ENCODE data around the gene P3R3URF. TPM values are rescaled to one million over a fixed set of nuclear protein-coding genes. Genes with fewer than 3 reads are reported as not detected.
A peak's percentile ranks its signal among the peaks of the same experiment; 100 is the strongest.

Gene P3R3URF
- total RNA-seq, 1 donor from 2014 or later = not detected

- Mint-ChIP-seq H3K27ac (no peak overlapping the region), H3K4me3 (ENCODE audit: low read depth) (no peak overlapping the region), H3K4me1 (ENCODE audit: low read depth) (no peaks in the 10 kb centered on the region), H3K9me3 (no peaks in the 10 kb centered on the region), H3K36me3 (ENCODE audit: low read depth) (no peaks in the 10 kb centered on the region), H3K27me3 (ENCODE audit: low read depth) (peaks cover 12% of the 10 kb centered on the region)
- no peak for DNase-seq (ENCODE audit: low spot score)
- intact Hi-C loops (cut with micrococcal nuclease) = no loop called here
These were observed 1.0 kb downstream of the P3R3URF start for GRCh38 chr1:46175243-46175642.

DNA sequence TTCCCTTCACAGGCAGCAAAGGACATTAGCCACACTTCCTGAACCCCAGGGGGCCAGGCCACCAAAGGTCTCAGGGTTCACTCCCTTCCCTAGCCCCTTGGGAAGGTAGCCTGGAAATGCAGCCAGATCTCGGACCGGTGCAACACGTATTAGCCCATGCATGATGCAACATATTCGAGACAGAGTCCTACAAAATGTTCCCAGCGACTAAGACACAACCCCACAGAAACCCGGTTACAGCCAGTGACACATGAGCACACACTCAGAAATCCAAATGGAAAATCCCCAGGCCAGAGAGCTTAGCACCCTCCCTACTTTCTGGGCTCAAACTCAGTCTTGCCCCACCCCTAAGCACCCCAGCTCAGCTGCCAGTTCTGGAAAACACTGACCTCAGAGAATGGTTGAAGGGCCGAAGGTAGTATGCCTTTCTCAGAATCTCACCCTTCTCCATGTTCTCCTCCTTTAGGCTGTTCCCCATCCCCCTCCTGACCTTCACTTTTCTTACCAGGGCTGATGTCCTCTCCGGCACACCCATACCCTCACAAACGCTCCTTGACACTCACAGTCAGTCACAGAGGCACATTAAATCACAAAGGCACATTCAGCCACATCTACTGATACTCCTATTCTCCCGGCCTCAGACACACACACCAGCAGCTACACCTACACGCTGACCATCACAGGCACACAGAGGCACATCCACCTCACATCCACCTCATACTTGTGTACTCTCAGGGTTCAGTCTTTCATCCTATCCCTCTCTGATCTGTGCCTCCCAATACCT, 1.6 kb downstream of the P3R3URF start, which contains the start of gene TSPAN1:
TSS of gene TSPAN1 (plus strand) at position 640 of the 784 bp plus-strand sequence. CDS start 6,021 bp downstream, outside the sequence.
- Mint-ChIP-seq H3K9me3 (no peaks in the 10 kb centered on the region), H3K36me3 (ENCODE audit: low read depth) (no peaks in the 10 kb centered on the region), H3K4me1 (ENCODE audit: low read depth) (no peaks in the 10 kb centered on the region), H3K27me3 (ENCODE audit: low read depth) (peaks cover 14% of the 10 kb centered on the region), H3K27ac (no peak within 1 kb of the TSS), H3K4me3 (ENCODE audit: low read depth) (no peak within 1 kb of the TSS)
- intact Hi-C loops (cut with micrococcal nuclease) = no loop called here
- no peak for DNase-seq (ENCODE audit: low spot score)

DNA sequence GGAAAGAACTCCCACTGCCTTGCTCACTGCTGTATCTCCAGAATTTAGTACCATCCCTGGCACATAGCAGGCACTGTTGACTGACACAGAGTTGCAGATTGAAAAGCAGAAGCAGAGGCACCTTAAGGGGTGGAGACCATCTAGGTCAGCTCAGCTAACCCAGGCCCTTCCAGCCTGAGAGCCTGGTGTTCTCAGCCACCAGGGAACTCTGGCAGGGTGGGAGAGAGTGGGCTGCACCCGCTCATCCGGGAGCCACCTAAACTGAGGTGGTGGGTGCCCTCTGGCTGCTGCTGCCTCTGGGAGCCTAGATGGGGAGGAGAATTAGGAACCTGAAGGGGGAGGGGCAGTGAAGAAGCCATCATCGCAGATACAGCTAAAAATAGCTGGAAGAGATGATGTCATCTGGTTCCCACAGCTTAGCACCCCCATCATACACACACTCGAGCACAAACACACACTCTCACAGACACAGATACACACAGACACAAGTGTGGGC, 2.9 kb downstream of the P3R3URF start:
- Mint-ChIP-seq H3K4me1 (ENCODE audit: low read depth) (no peaks in the 10 kb centered on the region), H3K4me3 (ENCODE audit: low read depth) (no peak overlapping the region), H3K27ac (no peak overlapping the region), H3K36me3 (ENCODE audit: low read depth) (no peaks in the 10 kb centered on the region), H3K27me3 (ENCODE audit: low read depth) (peaks cover 22% of the 10 kb centered on the region), H3K9me3 (no peaks in the 10 kb centered on the region)
- intact Hi-C loops (cut with micrococcal nuclease) = no loop called here
- DNase-seq (ENCODE audit: low spot score) = no peak

DNA sequence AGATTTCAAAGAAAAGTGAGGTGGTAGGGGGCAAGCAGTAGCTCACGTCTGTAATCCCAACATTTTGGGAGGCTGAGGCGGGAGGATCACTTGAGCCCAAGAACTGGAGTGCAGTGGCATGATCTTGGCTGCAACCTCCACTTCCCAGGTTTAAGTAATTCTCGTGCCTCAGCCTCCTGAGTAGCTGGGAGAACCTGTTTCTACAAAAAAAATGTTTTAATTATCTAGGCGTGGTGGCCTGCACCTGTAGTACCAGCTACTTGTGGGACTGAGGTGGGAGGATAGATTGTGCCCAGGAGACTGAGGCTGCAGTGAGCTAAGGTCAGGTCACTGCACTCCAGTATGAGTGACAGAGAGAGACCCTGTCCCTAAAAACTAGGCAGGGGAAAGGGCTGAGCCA, 4.0 kb downstream of the P3R3URF start:
- Mint-ChIP-seq H3K36me3 (ENCODE audit: low read depth) (no peaks in the 10 kb centered on the region), H3K27me3 (ENCODE audit: low read depth) (peaks cover 27% of the 10 kb centered on the region), H3K9me3 (no peaks in the 10 kb centered on the region), H3K4me3 (ENCODE audit: low read depth) (no peak overlapping the region), H3K4me1 (ENCODE audit: low read depth) (peaks cover 3% of the 10 kb centered on the region), H3K27ac (no peak overlapping the region)
- DNase-seq (ENCODE audit: low spot score) = no peak
- intact Hi-C loops (cut with micrococcal nuclease) = no loop called here

- Mint-ChIP-seq H3K4me3 (ENCODE audit: low read depth) (no peak overlapping the region), H3K27me3 (ENCODE audit: low read depth) (peaks cover 26% of the 10 kb centered on the region), H3K27ac (no peak overlapping the region), H3K36me3 (ENCODE audit: low read depth) (no peaks in the 10 kb centered on the region), H3K4me1 (ENCODE audit: low read depth) (peaks cover 7% of the 10 kb centered on the region), H3K9me3 (no peaks in the 10 kb centered on the region)
- DNase-seq (ENCODE audit: low spot score) = no peak
- intact Hi-C loops (cut with micrococcal nuclease) = no loop called here
These were observed 4.4 kb downstream of the P3R3URF start for GRCh38 chr1:46171871-46172270.

DNA sequence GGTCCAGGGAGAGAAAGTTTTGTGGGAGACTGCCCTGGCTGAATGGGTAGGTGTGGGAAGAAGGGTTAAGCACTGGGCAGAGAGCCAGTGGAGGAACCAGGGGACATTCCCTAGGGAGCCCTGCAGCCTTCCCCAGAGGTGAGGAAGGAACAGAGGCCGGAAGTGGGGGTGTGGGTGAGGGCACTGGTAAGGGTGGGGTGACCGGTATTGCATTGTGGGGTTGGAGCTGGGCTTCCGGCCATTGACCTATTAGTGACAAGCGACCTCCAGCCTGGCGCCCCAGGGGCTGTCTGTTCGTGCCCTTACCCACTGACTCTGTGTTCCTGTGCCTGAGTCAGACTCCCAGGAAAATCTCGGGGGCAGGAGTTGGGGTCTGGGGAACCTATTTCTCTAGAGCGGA, 4.9 kb downstream of the P3R3URF start:
- intact Hi-C loops (cut with micrococcal nuclease) = no loop called here
- no peak overlapping the region for H3K27ac Mint-ChIP-seq
- no peak overlapping the region for H3K4me3 Mint-ChIP-seq (ENCODE audit: low read depth)
- DNase-seq (ENCODE audit: low spot score) = no peak
- H3K9me3 Mint-ChIP-seq = no peaks in the 10 kb centered on the region
- peaks cover 24% of the 10 kb centered on the region for H3K27me3 Mint-ChIP-seq (ENCODE audit: low read depth)
- H3K4me1 Mint-ChIP-seq (ENCODE audit: low read depth) = peaks cover 7% of the 10 kb centered on the region
- no peaks in the 10 kb centered on the region for H3K36me3 Mint-ChIP-seq (ENCODE audit: low read depth)

DNA sequence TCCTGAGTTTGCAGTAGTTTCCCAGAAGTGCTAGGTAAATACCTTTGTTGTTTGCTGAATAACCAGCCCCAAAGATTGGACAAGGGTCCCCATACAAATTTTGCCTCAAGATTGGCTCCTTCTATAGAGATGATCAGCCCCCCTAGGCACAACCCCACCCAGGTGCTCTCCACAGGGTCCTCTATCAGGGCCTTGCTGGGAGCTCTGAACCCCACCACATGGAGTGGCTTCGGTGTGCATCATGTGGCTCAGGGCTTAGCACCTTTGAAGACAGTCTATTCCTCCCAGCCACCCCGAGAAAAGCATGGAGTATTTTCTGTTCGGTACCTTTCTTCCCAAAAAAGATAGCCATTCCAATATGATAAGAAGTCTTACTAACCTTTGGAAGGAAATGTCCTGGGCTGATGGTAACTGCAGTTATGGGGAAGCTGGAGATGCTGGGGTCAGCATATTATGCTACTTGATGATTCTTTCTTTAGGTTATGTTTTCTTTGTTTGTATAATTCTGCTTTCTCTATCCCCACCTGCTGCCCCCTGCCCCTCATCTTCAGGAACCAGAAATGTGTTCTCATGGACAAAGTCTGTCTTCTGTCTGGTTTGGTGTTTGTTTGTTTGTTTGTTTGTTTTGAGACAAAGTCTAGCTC, 6.4 kb downstream of the P3R3URF start:
- intact Hi-C loops (cut with micrococcal nuclease) = no loop called here
- no peak overlapping the region for H3K27ac Mint-ChIP-seq
- H3K4me1 Mint-ChIP-seq (ENCODE audit: low read depth) = peaks cover 7% of the 10 kb centered on the region

DNA sequence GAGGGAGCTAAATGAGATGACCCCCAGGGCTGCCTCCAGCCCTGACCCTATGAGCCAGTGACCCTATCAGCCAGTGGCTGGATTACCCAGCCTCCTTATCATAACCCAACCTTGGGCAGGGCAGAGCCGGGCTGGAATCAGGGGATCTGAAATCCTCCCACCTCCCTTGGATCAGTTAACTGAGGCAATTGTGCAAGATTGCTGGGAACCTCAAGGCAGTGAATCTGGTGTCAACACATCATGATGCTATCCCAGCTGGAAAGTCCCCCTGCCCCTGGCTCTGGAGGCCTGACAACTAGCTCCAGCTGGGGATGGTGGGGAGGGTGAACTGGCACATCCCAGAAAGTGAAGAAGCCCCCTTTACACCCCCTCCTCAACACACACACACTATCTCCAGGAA, 7.8 kb downstream of the P3R3URF start:
- no peaks in the 10 kb centered on the region for H3K9me3 Mint-ChIP-seq
- H3K27ac Mint-ChIP-seq = no peak overlapping the region
- H3K4me3 Mint-ChIP-seq (ENCODE audit: low read depth) = no peak overlapping the region
- intact Hi-C loops (cut with micrococcal nuclease) = no loop called here
- H3K27me3 Mint-ChIP-seq (ENCODE audit: low read depth) = peaks cover 27% of the 10 kb centered on the region
- peaks cover 7% of the 10 kb centered on the region for H3K4me1 Mint-ChIP-seq (ENCODE audit: low read depth)
- H3K36me3 Mint-ChIP-seq (ENCODE audit: low read depth) = no peaks in the 10 kb centered on the region
- no peak for DNase-seq (ENCODE audit: low spot score)

More for the DNA sequence above, 6.4 kb downstream of the P3R3URF start:
- no peaks in the 10 kb centered on the region for H3K9me3 Mint-ChIP-seq
- H3K36me3 Mint-ChIP-seq (ENCODE audit: low read depth) = no peaks in the 10 kb centered on the region
- no peak for DNase-seq (ENCODE audit: low spot score)
- H3K4me3 Mint-ChIP-seq (ENCODE audit: low read depth) = no peak overlapping the region
- H3K27me3 Mint-ChIP-seq (ENCODE audit: low read depth) = peaks cover 24% of the 10 kb centered on the region

GRCh38 chr1:46166521-46167462, 9.5 kb downstream of the P3R3URF start:
- Mint-ChIP-seq H3K4me3 (ENCODE audit: low read depth) (peak overlapping the region; percentile 73), H3K36me3 (ENCODE audit: low read depth) (no peaks in the 10 kb centered on the region), H3K9me3 (no peaks in the 10 kb centered on the region), H3K27ac (no peak overlapping the region), H3K4me1 (ENCODE audit: low read depth) (peaks cover 7% of the 10 kb centered on the region), H3K27me3 (ENCODE audit: low read depth) (peaks cover 27% of the 10 kb centered on the region)
- intact Hi-C loops (cut with micrococcal nuclease) = no loop called here
- DNase-seq (ENCODE audit: low spot score) = no peak

GRCh38 chr1:46160212-46160611, 16.1 kb downstream of the P3R3URF start:
- intact Hi-C loops (cut with micrococcal nuclease) = no loop called here
- H3K27ac Mint-ChIP-seq = no peak overlapping the region
- no peaks in the 10 kb centered on the region for H3K36me3 Mint-ChIP-seq (ENCODE audit: low read depth)
- no peaks in the 10 kb centered on the region for H3K4me1 Mint-ChIP-seq (ENCODE audit: low read depth)
- H3K9me3 Mint-ChIP-seq = no peaks in the 10 kb centered on the region
- peaks cover 3% of the 10 kb centered on the region for H3K27me3 Mint-ChIP-seq (ENCODE audit: low read depth)
- no peak for DNase-seq (ENCODE audit: low spot score)
- no peak overlapping the region for H3K4me3 Mint-ChIP-seq (ENCODE audit: low read depth)

GRCh38 chr1:46159516-46159915, 16.8 kb downstream of the P3R3URF start:
- Mint-ChIP-seq H3K4me3 (ENCODE audit: low read depth) (no peak overlapping the region), H3K9me3 (no peaks in the 10 kb centered on the region), H3K36me3 (ENCODE audit: low read depth) (no peaks in the 10 kb centered on the region), H3K27ac (no peak overlapping the region), H3K4me1 (ENCODE audit: low read depth) (no peaks in the 10 kb centered on the region), H3K27me3 (ENCODE audit: low read depth) (peaks cover under 1% of the 10 kb centered on the region)
- no peak for DNase-seq (ENCODE audit: low spot score)
- intact Hi-C loops (cut with micrococcal nuclease) = no loop called here

DNA sequence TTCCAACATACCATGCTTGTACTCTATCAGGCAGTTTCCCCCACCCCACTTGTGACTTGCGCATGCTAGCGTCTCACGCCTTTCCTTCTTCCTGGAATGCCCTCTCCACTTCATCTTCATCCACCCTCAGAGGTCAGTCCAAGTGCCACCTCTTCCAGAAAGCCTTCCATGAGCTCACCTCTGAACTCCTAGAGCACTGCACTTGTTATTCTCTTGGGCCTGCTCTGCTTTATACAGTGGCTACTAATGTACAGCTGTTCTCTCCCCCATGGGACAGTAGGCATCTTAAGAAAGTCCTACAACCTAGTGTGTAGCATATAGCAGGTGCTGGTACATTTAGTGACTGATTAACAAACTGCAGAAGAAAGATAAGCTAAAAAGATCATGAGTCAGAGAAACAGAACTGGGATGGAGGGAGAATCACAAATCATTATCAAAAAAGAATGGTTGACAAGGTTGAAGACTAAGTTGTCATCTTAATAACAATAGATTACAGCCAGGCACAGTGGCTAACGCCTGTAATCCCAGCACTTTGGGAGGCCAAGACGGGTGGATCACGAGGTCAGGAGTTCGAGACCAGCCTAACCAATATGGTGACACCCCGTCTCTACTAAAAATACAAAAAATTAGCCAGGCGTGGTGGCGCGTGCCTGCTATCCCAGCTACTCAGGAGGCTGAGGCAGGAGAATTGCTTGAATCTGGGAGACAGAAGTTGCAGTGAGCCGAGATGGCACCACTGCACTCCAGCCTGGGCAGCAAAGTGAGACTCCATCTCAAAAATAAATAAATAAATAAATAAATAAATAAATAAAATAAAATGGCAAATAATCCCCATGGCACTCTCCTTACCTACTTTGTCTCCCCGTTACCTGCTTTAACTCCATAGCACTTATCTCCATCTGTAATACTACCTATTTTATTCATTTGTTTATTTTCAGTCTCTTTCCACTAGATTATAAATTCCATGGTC, 17.7 kb downstream of the P3R3URF start:
- Mint-ChIP-seq H3K36me3 (ENCODE audit: low read depth) (no peaks in the 10 kb centered on the region), H3K4me1 (ENCODE audit: low read depth) (no peaks in the 10 kb centered on the region), H3K4me3 (ENCODE audit: low read depth) (no peak overlapping the region), H3K27ac (no peak overlapping the region), H3K9me3 (no peaks in the 10 kb centered on the region), H3K27me3 (ENCODE audit: low read depth) (no peaks in the 10 kb centered on the region)
- no peak for DNase-seq (ENCODE audit: low spot score)
- intact Hi-C loops (cut with micrococcal nuclease) = no loop called here

Data from activated T-helper 2 cell treated with anti-CD3 and anti-CD28 coated beads, Interferon-gamma antibody, Interleukin-2, Interleukin-4, amounts not matched to agents 10 μg/mL and 5 μg/mL and 100 μg/mL, durations not matched to agents 14 hours and 24 hours and 36 hours (primary cell).